Activated T-cell treated with anti-CD3 and anti-CD28 coated beads, Interleukin-2, amount 50 U/mL, for 72 hours (primary cell): ENCODE measurements around the gene POMZP3. TPM values are rescaled to one million over a fixed set of nuclear protein-coding genes. Genes with fewer than 3 reads are reported as not detected.
"Not testable (repeated sequence)": the region's sequence is repeated elsewhere in the genome, so short reads cannot be mapped to it uniquely, and the experiment has no call there.

ENCODE experiments used
- ATAC-seq, 2 donors: fragments of 150-1000 bp; cut with Tn5 transposase; replicated peaks in 1 of 2; 2 replicates each; pipeline ENCODE4 v1.10.0; 2021; ENCODE audit warnings: moderate library complexity in 2 of 2, mild to moderate bottlenecking in 1 of 2
- DNase-seq, 2 donors: peaks; one replicate each; pipeline ENCODE4 v3.0.0; 2021 to 2022; ENCODE audit warnings: mixed read lengths in 1 of 2
- H3K27ac Mint-ChIP-seq: one replicate; pipeline ENCODE4 v1.8.0; 2022; ENCODE audit warnings: mild to moderate bottlenecking, moderate library complexity, mixed read lengths
- H3K27me3 Mint-ChIP-seq: one replicate; pipeline ENCODE4 v1.8.0; 2022; ENCODE audit warnings: low read depth, mixed read lengths
- H3K36me3 Mint-ChIP-seq, 2 donors: one replicate each; pipeline ENCODE4 v1.8.0; 2022; ENCODE audit warnings: mixed read lengths in 2 of 2, mild to moderate bottlenecking in 1 of 2; ENCODE audit not compliant: insufficient read depth in 2 of 2
- H3K4me1 Mint-ChIP-seq: one replicate; pipeline ENCODE4 v1.8.0; 2022; ENCODE audit warnings: low read depth, mixed read lengths
- H3K4me3 Mint-ChIP-seq, 2 donors: one replicate each; pipeline ENCODE4 v1.8.0; 2022; ENCODE audit warnings: mild to moderate bottlenecking in 2 of 2, mixed read lengths in 2 of 2, moderate library complexity in 2 of 2
- H3K9me3 Mint-ChIP-seq, 2 donors: one replicate each; pipeline ENCODE4 v1.8.0; 2022; ENCODE audit warnings: mixed read lengths in 2 of 2
- total RNA-seq, 2 donors: library from RNA; stranded (reverse); gene quantifications; one replicate each; pipeline ENCODE4 v1.2.3, GENCODE V29; 2022

POMZP3 gene
- total RNA-seq, 2 donors from 2014 or later, result 11.0 to 14.5 TPM

GRCh38 chr7:76606027-76606426 lies 21.1 kb downstream of the POMZP3 start:
- not testable (repeated sequence) for H3K36me3 Mint-ChIP-seq, H3K27me3 Mint-ChIP-seq, H3K9me3 Mint-ChIP-seq, H3K27ac Mint-ChIP-seq
- DNase-seq (peak; percentile 51 to 67), ATAC-seq (peak; percentile 83 to 95)
- H3K4me3 Mint-ChIP-seq, result peak overlapping the region; percentile 37 to 50
- peaks cover 18% of the 10 kb centered on the region for H3K4me1 Mint-ChIP-seq

GRCh38 chr7:76600650-76601049 lies 26.4 kb downstream of the POMZP3 start:
- not testable (repeated sequence) for ATAC-seq, DNase-seq, H3K27me3 Mint-ChIP-seq, H3K36me3 Mint-ChIP-seq, H3K9me3 Mint-ChIP-seq
- H3K4me1 Mint-ChIP-seq, result peaks cover 43% of the 10 kb centered on the region
- peak overlapping the region; percentile 95 for H3K27ac Mint-ChIP-seq
- peak overlapping the region; percentile 47 to 56 for H3K4me3 Mint-ChIP-seq

GRCh38 chr7:76600116-76600482 lies 27.0 kb downstream of the POMZP3 start:
- not testable (repeated sequence) for H3K36me3 Mint-ChIP-seq, H3K27me3 Mint-ChIP-seq, DNase-seq, H3K9me3 Mint-ChIP-seq
- Mint-ChIP-seq H3K4me1 (peaks cover 49% of the 10 kb centered on the region), H3K4me3 (peak overlapping the region; percentile 47 to 56), H3K27ac (peak overlapping the region; percentile 95)
- peak; percentile 98 to 99 for ATAC-seq

GRCh38 chr7:76598590-76599264 lies 28.4 kb downstream of the POMZP3 start:
- peaks cover 55% of the 10 kb centered on the region for H3K4me1 Mint-ChIP-seq

GRCh38 chr7:76597288-76597687 lies 29.8 kb downstream of the POMZP3 start:
- H3K36me3 Mint-ChIP-seq, DNase-seq, H3K4me3 Mint-ChIP-seq, ATAC-seq, H3K9me3 Mint-ChIP-seq, H3K27me3 Mint-ChIP-seq: not testable (repeated sequence)
- peaks cover 55% of the 10 kb centered on the region for H3K4me1 Mint-ChIP-seq
- H3K27ac Mint-ChIP-seq, result peak overlapping the region; percentile 38

More at GRCh38 chr7:76598590-76599264, 28.4 kb downstream of the POMZP3 start:
- H3K27me3 Mint-ChIP-seq, H3K4me3 Mint-ChIP-seq, ATAC-seq, H3K9me3 Mint-ChIP-seq, H3K36me3 Mint-ChIP-seq, H3K27ac Mint-ChIP-seq, DNase-seq: not testable (repeated sequence)

GRCh38 chr7:76592694-76593093 lies 34.4 kb downstream of the POMZP3 start:
- not testable (repeated sequence) for DNase-seq, H3K36me3 Mint-ChIP-seq, H3K9me3 Mint-ChIP-seq, ATAC-seq, H3K27me3 Mint-ChIP-seq, H3K4me3 Mint-ChIP-seq, H3K27ac Mint-ChIP-seq
- H3K4me1 Mint-ChIP-seq, result peaks cover 45% of the 10 kb centered on the region

GRCh38 chr7:76591602-76592304 lies 35.3 kb downstream of the POMZP3 start:
- H3K9me3 Mint-ChIP-seq, ATAC-seq, H3K4me3 Mint-ChIP-seq, H3K27me3 Mint-ChIP-seq, H3K36me3 Mint-ChIP-seq, DNase-seq, H3K27ac Mint-ChIP-seq: not testable (repeated sequence)
- peaks cover 47% of the 10 kb centered on the region for H3K4me1 Mint-ChIP-seq

- H3K4me3 Mint-ChIP-seq, H3K36me3 Mint-ChIP-seq, DNase-seq, H3K27ac Mint-ChIP-seq, ATAC-seq, H3K9me3 Mint-ChIP-seq, H3K27me3 Mint-ChIP-seq: not testable (repeated sequence)
- H3K4me1 Mint-ChIP-seq, result peaks cover 47% of the 10 kb centered on the region
These were observed 36.0 kb downstream of the POMZP3 start for GRCh38 chr7:76591033-76591432.

- ATAC-seq, result peak in 1 of 2 donors; percentile 49
- H3K27me3 Mint-ChIP-seq, H3K36me3 Mint-ChIP-seq, DNase-seq, H3K9me3 Mint-ChIP-seq: not testable (repeated sequence)
- Mint-ChIP-seq H3K27ac (peak overlapping the region; percentile 79), H3K4me1 (peaks cover 46% of the 10 kb centered on the region), H3K4me3 (peak overlapping the region; percentile 50 to 67)
These were observed 38.5 kb downstream of the POMZP3 start for GRCh38 chr7:76588586-76588985.

- Mint-ChIP-seq H3K4me1 (peaks cover 55% of the 10 kb centered on the region), H3K4me3 (peak overlapping the region in 1 of 2 donors; percentile 37)
- DNase-seq, H3K27ac Mint-ChIP-seq, H3K9me3 Mint-ChIP-seq, H3K27me3 Mint-ChIP-seq, ATAC-seq, H3K36me3 Mint-ChIP-seq: not testable (repeated sequence)
These were observed 40.3 kb downstream of the POMZP3 start for GRCh38 chr7:76586585-76587315.

GRCh38 chr7:76583636-76584281 lies 43.3 kb downstream of the POMZP3 start:
- not testable (repeated sequence) for H3K36me3 Mint-ChIP-seq, ATAC-seq, H3K27me3 Mint-ChIP-seq, DNase-seq, H3K9me3 Mint-ChIP-seq
- Mint-ChIP-seq H3K27ac (peak overlapping the region; percentile 99), H3K4me1 (peaks cover 51% of the 10 kb centered on the region), H3K4me3 (peak overlapping the region; percentile 53 to 94)

GRCh38 chr7:76582848-76583631 lies 44.0 kb downstream of the POMZP3 start:
- peaks cover 44% of the 10 kb centered on the region for H3K4me1 Mint-ChIP-seq
- H3K27me3 Mint-ChIP-seq, result not testable (repeated sequence)
- peak; percentile 88 to 92 for ATAC-seq

More at GRCh38 chr7:76582848-76583631, 44.0 kb downstream of the POMZP3 start:
- H3K9me3 Mint-ChIP-seq, H3K36me3 Mint-ChIP-seq: not testable (repeated sequence)
- H3K4me3 Mint-ChIP-seq, result peak overlapping the region; percentile 53 to 94
- peak; percentile 16 to 25 for DNase-seq
- H3K27ac Mint-ChIP-seq, result peak overlapping the region; percentile 99
